ENCODE data around the gene PLEKHA1.

The PLEKHA1 gene

DNA sequence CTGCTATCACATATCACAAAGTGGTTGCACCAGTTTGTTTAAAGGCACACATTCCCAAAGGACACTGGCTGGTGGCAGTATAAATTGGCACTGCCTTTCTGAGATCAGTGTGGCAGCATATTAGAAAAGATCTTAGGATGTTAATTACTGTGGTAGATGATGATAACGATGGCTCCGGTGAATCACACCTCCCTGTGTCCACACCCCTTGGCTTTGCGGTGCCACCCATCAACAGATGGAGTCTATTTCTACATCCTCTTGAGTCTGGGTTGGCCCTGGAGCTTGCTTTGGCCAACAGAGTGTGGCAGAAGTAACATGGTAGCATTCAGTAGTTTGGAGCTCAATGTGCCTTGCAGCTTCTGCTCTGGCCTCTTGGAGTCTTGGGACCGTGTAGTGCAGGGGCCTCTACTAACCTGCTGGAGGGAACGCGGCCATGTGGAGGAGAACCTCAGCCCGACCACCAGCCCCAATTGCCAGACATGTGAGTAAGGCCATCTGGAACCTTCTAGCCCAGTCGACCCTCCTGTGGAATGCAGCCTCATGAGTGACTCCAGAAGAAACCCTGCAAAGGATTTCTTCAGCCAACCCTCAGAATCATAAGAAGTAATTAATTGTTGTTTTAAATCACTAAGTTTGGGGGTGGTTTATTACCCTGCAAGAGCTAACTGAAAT is 27.2 kb upstream of the PLEKHA1 start:
- no peak for ATAC-seq

DNA sequence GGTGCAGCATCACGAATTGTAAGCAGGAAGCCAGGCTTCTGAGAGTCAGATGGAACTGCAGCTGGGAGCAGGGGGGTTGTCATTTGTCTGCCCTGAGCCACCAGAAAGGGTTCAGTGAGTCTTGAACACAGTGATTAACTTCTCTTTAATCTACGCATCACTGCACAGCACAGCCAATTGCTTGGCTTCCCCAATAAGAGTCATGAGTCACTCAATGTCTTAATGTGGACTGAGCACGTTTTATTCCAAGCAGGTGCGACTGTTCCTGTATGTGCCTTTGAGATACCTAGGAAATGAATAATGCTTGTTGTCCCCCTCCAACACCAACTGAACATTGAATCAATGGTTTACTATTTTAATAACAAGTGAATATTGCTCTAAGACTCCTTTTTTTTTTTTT is 26.0 kb upstream of the PLEKHA1 start:
- ATAC-seq = no peak

DNA sequence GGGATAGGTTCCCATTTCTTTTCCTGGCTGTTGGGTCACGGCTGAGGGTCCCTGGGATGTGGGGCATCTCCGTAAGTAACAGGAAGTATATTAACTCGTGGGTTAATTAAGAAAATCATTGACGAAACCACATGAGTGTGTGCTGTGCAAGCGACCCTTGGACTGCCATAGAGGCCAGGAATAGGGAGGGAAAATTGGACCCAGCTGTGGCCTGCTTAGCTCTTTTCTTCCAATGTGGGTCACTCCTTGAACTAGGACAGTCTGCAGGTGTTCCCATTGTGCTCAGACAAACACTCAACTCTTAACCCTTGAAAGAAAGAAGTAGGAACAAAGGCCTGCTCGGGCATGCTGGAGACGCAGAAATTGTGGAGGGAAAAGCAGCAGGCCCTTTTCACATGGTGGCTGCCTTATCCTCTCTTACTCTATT is 25.6 kb upstream of the PLEKHA1 start:
- no peak for ATAC-seq

GRCh38 chr10:122349758-122350369 is 24.6 kb upstream of the PLEKHA1 start:
- ATAC-seq = no peak

GRCh38 chr10:122350893-122351292 is 23.6 kb upstream of the PLEKHA1 start:
- no peak for ATAC-seq

GRCh38 chr10:122352817-122353525 is 21.5 kb upstream of the PLEKHA1 start:
- no peak for ATAC-seq

DNA sequence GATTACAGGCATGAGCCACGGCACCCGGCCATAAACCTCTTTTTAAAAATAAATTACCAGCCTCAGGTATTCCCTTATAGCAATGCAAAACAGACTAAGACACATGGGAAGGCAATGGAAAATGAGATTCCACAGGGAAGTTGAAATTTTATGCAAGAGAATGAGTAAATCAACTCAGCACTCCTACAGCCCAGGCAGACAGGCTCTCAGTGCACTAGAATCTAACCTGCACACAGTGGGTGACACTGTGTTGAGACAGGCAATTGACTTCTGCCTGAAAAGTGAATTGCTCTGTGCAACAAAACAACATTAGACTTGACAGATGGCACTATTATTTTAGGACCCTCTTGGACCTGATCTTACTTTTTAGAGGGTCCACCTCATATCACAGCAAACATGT is 20.1 kb upstream of the PLEKHA1 start:
- no peak for ATAC-seq

DNA sequence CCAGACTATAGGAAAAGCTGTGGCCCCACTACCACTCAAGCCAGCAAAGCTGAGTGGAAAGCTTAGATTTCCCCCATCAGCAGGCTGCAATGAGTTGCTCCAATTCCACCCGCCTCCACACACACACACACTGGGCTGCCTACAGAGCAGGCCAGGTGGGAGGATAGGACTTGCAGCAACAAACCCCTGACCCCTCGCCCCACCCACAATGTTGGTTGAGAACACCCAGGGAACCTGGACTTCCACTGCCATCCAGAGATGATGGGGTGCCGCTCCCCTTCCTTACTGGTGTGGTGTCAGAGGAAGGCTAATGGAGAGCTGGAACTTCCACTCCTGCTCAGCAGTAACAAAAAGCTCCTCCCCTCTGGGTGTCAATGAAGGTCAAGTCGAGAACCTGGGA is 16.8 kb upstream of the PLEKHA1 start:
- ATAC-seq = no peak

DNA sequence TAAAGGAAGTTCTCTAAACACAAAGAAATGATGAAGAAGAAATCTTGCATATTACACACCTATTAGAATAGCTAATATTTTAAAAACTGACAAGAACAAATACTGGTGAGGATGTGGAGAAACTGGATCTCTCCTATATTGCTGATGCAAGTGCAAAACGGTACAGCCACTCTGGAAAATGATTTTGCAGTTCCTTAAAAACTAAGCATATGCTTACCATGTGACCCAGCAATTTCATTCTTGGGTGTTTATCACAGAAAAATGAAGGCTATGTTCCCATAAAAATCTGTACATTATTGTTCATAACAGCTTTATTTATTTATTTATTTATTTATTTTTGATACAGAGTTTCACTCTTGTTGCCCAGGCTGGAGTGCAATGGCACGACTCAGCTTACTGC is 14.9 kb upstream of the PLEKHA1 start:
- ATAC-seq = no peak

GRCh38 chr10:122361046-122361445 is 13.5 kb upstream of the PLEKHA1 start:
- no peak for ATAC-seq

- no peak for ATAC-seq
Observed at GRCh38 chr10:122362031-122362592, 12.4 kb upstream of the PLEKHA1 start.

- no peak for ATAC-seq
Observed at GRCh38 chr10:122362621-122363020, 11.9 kb upstream of the PLEKHA1 start.

- ATAC-seq = no peak
Observed at GRCh38 chr10:122363311-122363710, 11.2 kb upstream of the PLEKHA1 start.

- no peak for ATAC-seq
Observed at GRCh38 chr10:122363722-122364463, 10.6 kb upstream of the PLEKHA1 start.

- ATAC-seq = no peak
Observed at GRCh38 chr10:122368502-122369254, 5.8 kb upstream of the PLEKHA1 start.

GRCh38 chr10:122373108-122373507 is 1.4 kb upstream of the PLEKHA1 start:
- ATAC-seq = no peak

DNA sequence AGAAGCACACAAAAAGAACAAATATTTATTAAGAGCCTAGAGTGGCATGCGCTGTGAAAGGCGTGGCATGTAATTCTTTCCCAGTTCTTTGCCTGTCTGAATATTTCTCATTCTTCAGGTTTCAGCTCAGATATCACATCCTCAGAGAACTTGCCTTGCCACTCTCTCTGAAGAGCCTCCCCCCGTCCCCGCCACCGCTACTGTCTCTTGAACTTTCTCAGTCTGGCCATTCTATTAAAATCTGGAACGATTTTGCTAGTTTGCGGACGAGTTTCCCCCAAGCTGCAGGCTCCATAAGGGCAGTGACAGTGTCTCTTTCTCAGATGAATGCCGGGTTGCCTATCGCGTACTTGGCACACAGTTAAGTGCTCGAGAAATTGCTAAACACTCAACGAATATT is 787 bp upstream of the PLEKHA1 start:
- no peak for ATAC-seq

GRCh38 chr10:122374859-122375678 is 561 bp downstream of the PLEKHA1 start:
- ATAC-seq = peak; percentile 17 to 41

DNA sequence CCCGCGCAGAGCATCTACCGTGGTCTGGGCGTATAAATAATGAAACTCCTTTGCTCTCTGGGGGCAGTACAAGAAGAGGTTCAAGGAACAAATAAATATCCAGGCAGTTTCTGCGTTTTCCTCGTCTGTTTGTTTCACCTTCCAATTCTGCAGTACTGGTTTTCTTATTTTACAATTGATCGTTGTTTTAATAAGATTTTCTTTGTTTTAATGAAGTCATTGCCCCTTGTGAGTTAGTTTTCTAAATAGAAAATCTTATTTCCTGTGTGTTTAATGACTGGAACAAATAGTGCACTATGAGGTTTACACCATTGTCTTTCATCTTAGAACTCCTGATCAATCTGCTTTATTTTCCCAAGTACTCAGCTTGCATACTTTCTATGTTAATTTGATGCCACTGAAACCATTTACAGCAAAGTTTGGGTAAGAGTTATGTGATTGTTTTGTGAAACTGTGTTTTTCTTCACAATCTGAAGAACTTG is 1.2 kb downstream of the PLEKHA1 start:
- ATAC-seq = no peak

GRCh38 chr10:122376364-122376961 is 2.0 kb downstream of the PLEKHA1 start:
- ATAC-seq = no peak

GRCh38 chr10:122379041-122379440 is 4.5 kb downstream of the PLEKHA1 start:
- no peak for ATAC-seq
